ENCODE data around the gene NSL1.

- TF ChIP-seq CTCF (IDR thresholded peaks at IDR 0.05) (no peak), POLR2A (IDR thresholded peaks at IDR 0.05) (no peak)
These were observed 63.0 kb downstream of the NSL1 start for GRCh38 chr1:212728606-212729005.

Data from testis (tissue), 2 donors.